IMR-90 (cell line): ENCODE measurements around the gene KDF1.

ENCODE experiments used
- BHLHE40 ChIP-seq: fragments of 150-350 bp; IDR thresholded peaks from 2 replicates; pipeline ENCODE4 v1.6.1; 2016; ENCODE audit warnings: mild to moderate bottlenecking, low read depth, low read length
- CEBPB ChIP-seq: IDR thresholded peaks from 2 replicates; pipeline ENCODE4 v1.6.1; 2012; ENCODE audit warnings: low read depth, low read length, improper control_type of control experiment
- CHD1 ChIP-seq: IDR thresholded peaks from 2 replicates; pipeline ENCODE4 v1.6.1; 2012; ENCODE audit warnings: low read depth, low read length, improper control_type of control experiment
- CTCF ChIP-seq: conservative IDR thresholded peaks from 2 replicates; pipeline ENCODE4 v1.5.1; 2012; ENCODE audit warnings: mild to moderate bottlenecking, low read depth, low read length, improper control_type of control experiment
- FOS ChIP-seq: fragments of 150-350 bp; IDR thresholded peaks from 2 replicates; pipeline ENCODE4 v1.6.1; 2016; ENCODE audit warnings: low read depth, low read length
- MAFK ChIP-seq: IDR thresholded peaks from 2 replicates; pipeline ENCODE4 v1.6.1; 2012; ENCODE audit warnings: low read depth, low read length, improper control_type of control experiment
- MAZ ChIP-seq: IDR thresholded peaks from 2 replicates; pipeline ENCODE4 v1.6.1; 2012; ENCODE audit warnings: low read depth, mild to moderate bottlenecking, low read length, improper control_type of control experiment, moderate library complexity, borderline replicate concordance
- NFE2L2 ChIP-seq: fragments of 150-350 bp; IDR thresholded peaks from 2 replicates; pipeline ENCODE4 v1.6.1; 2016; ENCODE audit warnings: low read depth, mild to moderate bottlenecking, low read length
- POLR2A ChIP-seq: IDR thresholded peaks from 2 replicates; pipeline ENCODE4 v1.6.1; 2012; ENCODE audit warnings: mild to moderate bottlenecking, low read depth, low read length
- RAD21 ChIP-seq: IDR thresholded peaks from 2 replicates; pipeline ENCODE4 v1.6.1; 2012; ENCODE audit warnings: low read length, improper control_type of control experiment
- RFX5 ChIP-seq: IDR thresholded peaks from 2 replicates; pipeline ENCODE4 v1.8.0; 2012; ENCODE audit warnings: low read depth, mild to moderate bottlenecking, low read length, moderate library complexity
- SMC3 ChIP-seq: fragments of 150-350 bp; IDR thresholded peaks from 2 replicates; pipeline ENCODE4 v1.6.1; 2016; ENCODE audit warnings: low read depth, mild to moderate bottlenecking, antibody characterized with exemption, low read length, moderate library complexity
- USF2 ChIP-seq: fragments of 150-350 bp; IDR thresholded peaks from 2 replicates; pipeline ENCODE4 v1.6.1; 2017; ENCODE audit warnings: mild to moderate bottlenecking, antibody characterized with exemption, low read length, low read depth

GRCh38 chr1:26953374-26953773, 6.9 kb downstream of the KDF1 start:
- no peak for TF ChIP-seq SMC3
- no peak for TF ChIP-seq CTCF
- no peak for TF ChIP-seq BHLHE40
- no peak for TF ChIP-seq POLR2A
- TF ChIP-seq MAZ: no peak
- TF ChIP-seq CHD1: no peak
- TF ChIP-seq CEBPB: no peak
- no peak for TF ChIP-seq RFX5
- TF ChIP-seq NFE2L2: no peak
- TF ChIP-seq MAFK: no peak
- TF ChIP-seq USF2: no peak
- no peak for TF ChIP-seq FOS
- TF ChIP-seq RAD21: no peak
